K562 (cell line): ENCODE measurements around the gene PDE3A. TPM values are rescaled to one million over a fixed set of nuclear protein-coding genes. Genes with fewer than 3 reads are reported as not detected.
"Not testable (repeated sequence)": the region's sequence is repeated elsewhere in the genome, so short reads cannot be mapped to it uniquely, and the experiment has no call there.

Source experiments
- ATAC-seq: fragments of 200-7000 bp; cut with Tn5 transposase; 3 replicates; pipeline ENCODE4 v1.9.1; 2020; ENCODE audit warnings: moderate library complexity
- BruUV-seq: library from RNA; stranded (reverse); fragments of 400-500 nt; replicated peaks from 2 replicates; lab custom pipeline; 2021; lab: Mats Ljungman, UMichigan
- CTCF ChIA-PET: fragments of 300-600 bp; formaldehyde crosslinking; extraction: SDS; loops from one replicate; lab custom pipeline; 2021; ENCODE audit warnings: low intra/inter-chr PET ratio; lab: Yijun Ruan, JAX
- POLR2A ChIA-PET: fragments of 300-600, 350-650 bp; sonication (Branson Sonifier 250); formaldehyde crosslinking; extraction: SDS; loops from one replicate; lab custom pipeline; 2021; ENCODE audit warnings: antibody characterized with exemption, inconsistent platforms; lab: Yijun Ruan, JAX
- DNase-seq, 4 experiments: peaks; one replicate each; pipeline versions ENCODE4 v3.0.0 to v3.0.0-alpha.2; 2011 to 2018; ENCODE audit warnings: low spot score in 3 of 4, mixed read lengths in 3 of 4; ENCODE audit errors: extremely low read depth in 1 of 4
- FAIRE-seq: peaks from 2 replicates; lab custom pipeline; 2011; peaks lifted over from hg19 to GRCh38; lab: Jason Lieb, UNC
- H2AFZ ChIP-seq: 2 replicates; pipeline ENCODE4 v1.6.0; 2011; ENCODE audit warnings: low read depth, low read length, control low read depth, inconsistent platforms
- H3K27ac ChIP-seq: fragments of 200-600 bp; 3 replicates; pipeline ENCODE4 v1.8.0; 2011; ENCODE audit warnings: low read depth, mild to moderate bottlenecking, control low read depth, inconsistent platforms, low read length, moderate library complexity, mixed read lengths; ENCODE audit errors: extremely low read depth
- H3K27me3 ChIP-seq, 2 experiments: fragments of 300-600 bp in 1 of 2; 2 replicates in 1 of 2; 3 replicates in 1 of 2; pipeline versions ENCODE4 v1.6.0 to v1.8.0; 2011; ENCODE audit warnings: inconsistent platforms in 2 of 2, low read length in 2 of 2, mild to moderate bottlenecking in 1 of 2, mixed read lengths in 1 of 2, moderate library complexity in 1 of 2; ENCODE audit not compliant: control insufficient read depth in 2 of 2, insufficient read depth in 2 of 2
- H3K36me3 ChIP-seq: fragments of 300-600 bp; 3 replicates; pipeline ENCODE4 v1.8.0; 2011; ENCODE audit warnings: mild to moderate bottlenecking, low read length, inconsistent platforms; ENCODE audit not compliant: control insufficient read depth, insufficient read depth
- H3K4me1 ChIP-seq, 2 experiments: fragments of 200-600 bp in 1 of 2; replicated peaks in 1 of 2; 2 replicates in 1 of 2; 3 replicates in 1 of 2; pipeline versions ENCODE4 v1.5.1 to v1.8.0; 2011; ENCODE audit warnings: inconsistent platforms in 2 of 2, low read length in 2 of 2, mild to moderate bottlenecking in 1 of 2, mixed read lengths in 1 of 2, moderate library complexity in 1 of 2; ENCODE audit not compliant: control insufficient read depth in 2 of 2, insufficient read depth in 2 of 2
- H3K4me2 ChIP-seq: 2 replicates; pipeline ENCODE4 v1.6.1; 2011; ENCODE audit warnings: low read length, control low read depth, inconsistent platforms, mixed read lengths; ENCODE audit not compliant: insufficient read depth
- H3K4me3 ChIP-seq: fragments of 200-600 bp; sonication (generic), shearing (Covaris generic); 2 replicates; pipeline ENCODE4 v1.5.1; 2016; ENCODE audit warnings: control low read depth, inconsistent platforms
- H3K79me2 ChIP-seq: fragments of 200-600 bp; 3 replicates; pipeline ENCODE4 v1.8.0; 2011; ENCODE audit warnings: low read length, inconsistent platforms; ENCODE audit not compliant: control insufficient read depth, insufficient read depth
- H3K9ac ChIP-seq, 2 experiments: 2 replicates each; pipeline versions ENCODE4 v1.6.0 to v1.6.1; 2011; ENCODE audit warnings: low read depth in 2 of 2, low read length in 2 of 2, control low read depth in 1 of 2, inconsistent platforms in 1 of 2, mild to moderate bottlenecking in 1 of 2, mixed read lengths in 1 of 2; ENCODE audit not compliant: insufficient read depth in 1 of 2
- H3K9me1 ChIP-seq: one replicate; pipeline ENCODE4 v1.6.0; 2011; ENCODE audit warnings: inconsistent platforms, mild to moderate bottlenecking, low read length, moderate library complexity; ENCODE audit not compliant: control insufficient read depth, insufficient read depth
- H3K9me3 ChIP-seq: replicated peaks from 2 replicates; pipeline ENCODE4 v1.5.1; 2011; ENCODE audit warnings: low read depth, low read length, inconsistent platforms; ENCODE audit not compliant: control insufficient read depth, insufficient read depth
- H4K20me1 ChIP-seq: replicated peaks from 2 replicates; pipeline ENCODE4 v1.6.1; 2011; ENCODE audit warnings: low read length, inconsistent platforms, mixed read lengths; ENCODE audit not compliant: control insufficient read depth, insufficient read depth
- CBX8 ChIP-seq: fragments of 200-600 bp; sonication (generic); IDR thresholded peaks from 2 replicates; pipeline ENCODE4 v1.6.1; 2012; ENCODE audit warnings: borderline replicate concordance, mixed run types, low read depth, mild to moderate bottlenecking, moderate library complexity, mixed read lengths, low read length, control low read depth, inconsistent platforms; ENCODE audit not compliant: poor library complexity, severe bottlenecking; ENCODE audit errors: extremely low read depth
- OTX1 ChIP-seq: fragments of 450-650 bp; formaldehyde crosslinking; IDR thresholded peaks from 2 replicates; pipeline ENCODE4 v1.4.0; 2022; ENCODE audit warnings: mild to moderate bottlenecking
- PPARD ChIP-seq: fragments of 250-450 bp; sonication (Bioruptor Pico); IDR thresholded peaks from 2 replicates; pipeline ENCODE4 v1.8.0; 2022; ENCODE audit warnings: inconsistent platforms, mild to moderate bottlenecking, moderate library complexity
- TBL1XR1 ChIP-seq, 2 experiments: IDR thresholded peaks; 2 replicates each; pipeline ENCODE4 v1.6.1; 2012; ENCODE audit warnings: improper control_type of control experiment in 2 of 2, low read length in 2 of 2, mild to moderate bottlenecking in 1 of 2
- WGBS: fragments of 100-300 bp; shearing (Covaris generic); methylation state at CpG from one replicate; pipeline ENCODE4 v1.1.6; 2016; ENCODE audit warnings: low coverage, mixed read lengths; ENCODE audit not compliant: insufficient coverage; ENCODE audit errors: missing lambda C conversion rate; 5-methylcytosine and 5-hydroxymethylcytosine counted together
- in situ Hi-C: fragments of 300-500 bp; cut with MboI; formaldehyde crosslinking; loops from 4 replicates; pipeline ENCODE4 v1.15.0; 2018; ENCODE audit warnings: inconsistent platforms, mixed read lengths
- intact Hi-C: fragments of 100-400 bp; cut with micrococcal nuclease; formaldehyde crosslinking; loops from 2 replicates; pipeline ENCODE4 v1.14.2; 2022
- polyA plus RNA-seq, 8 experiments: library from polyadenylated mRNA; depleted of rRNA in 4 of 8; stranded (reverse) in 5 of 8; unstranded in 3 of 8; fragments of >200 nt; fragmentation: Nextera tagmentation in 2 of 8; fragmentation: Illumina TruSeq in 1 of 8; extraction: Ambion mirVana in 2 of 8; extraction: Trizol in 1 of 8; gene quantifications; 2 replicates each; pipeline versions ENCODE4 v1.2.1 to v1.2.3, GENCODE V29; 2011 to 2014; ENCODE audit warnings: inconsistent platforms in 1 of 8, missing spikeins in 1 of 8
- total RNA-seq, 7 experiments: library from RNA; depleted of rRNA in 6 of 7; stranded (reverse); fragments of >200 nt in 6 of 7; fragmentation: Illumina TruSeq in 2 of 7; extraction: Trizol in 2 of 7; gene quantifications; 2 replicates each; pipeline versions ENCODE4 v1.2.1 to v1.2.3, GENCODE V29; 2011 to 2021; ENCODE audit warnings: low replicate concordance in 1 of 7
- TF ChIP-seq, protein P1 (sequence below): IDR thresholded peaks from 2 replicates; pipeline ENCODE4 v1.6.1; 2012; ENCODE audit warnings: low read depth, low read length, improper control_type of control experiment, borderline replicate concordance
- TF ChIP-seq, protein P2 (sequence below): fragments of 450-650 bp; formaldehyde crosslinking; IDR thresholded peaks from 2 replicates; pipeline ENCODE4 v1.4.0; 2022; ENCODE audit warnings: missing genetic modification characterization

Gene PDE3A
- total and polyA plus RNA-seq, 9 of the 15 experiments (the other 6 are each of a cell fraction or from before 2014, with no cell fraction given): 0.02 TPM; not detected in 8

DNA sequence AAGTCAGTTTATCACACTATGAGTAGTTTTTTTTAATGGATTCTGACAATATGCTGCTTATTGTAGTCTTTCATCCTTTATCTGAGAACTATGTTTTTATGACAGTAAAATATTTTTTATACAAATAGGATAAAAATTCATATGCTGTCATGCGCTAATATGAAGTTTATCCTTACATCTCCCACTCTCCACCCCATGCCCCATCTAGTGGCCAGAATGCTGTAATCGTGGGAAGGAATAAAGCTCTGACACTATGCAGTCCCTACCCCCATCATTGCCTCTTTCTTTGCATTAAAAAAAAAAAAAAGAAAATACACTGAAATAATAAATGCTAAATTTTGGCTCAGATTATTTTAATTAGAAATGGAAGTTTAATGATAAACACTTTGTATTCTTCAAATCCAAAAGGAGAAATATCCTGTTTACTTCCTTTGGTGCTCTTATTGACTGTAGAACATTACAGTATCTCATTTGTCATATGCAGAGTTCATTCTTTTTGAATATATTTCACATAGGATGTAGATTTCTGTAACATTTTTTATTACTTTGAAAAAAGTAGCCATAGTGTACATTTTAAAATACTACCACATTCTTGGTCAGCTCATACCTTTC is 180.9 kb downstream of the PDE3A start (continued):
- TF ChIP-seq PPARD (CRISPR knock-in tag) (no peak), TBL1XR1 (IDR thresholded peaks at IDR 0.05; ENCODE audit: low read length in 2 of 2) (no peak), CBX8 (no peak), OTX1 (CRISPR knock-in tag) (no peak)
- TF ChIP-seq, protein P1, sequence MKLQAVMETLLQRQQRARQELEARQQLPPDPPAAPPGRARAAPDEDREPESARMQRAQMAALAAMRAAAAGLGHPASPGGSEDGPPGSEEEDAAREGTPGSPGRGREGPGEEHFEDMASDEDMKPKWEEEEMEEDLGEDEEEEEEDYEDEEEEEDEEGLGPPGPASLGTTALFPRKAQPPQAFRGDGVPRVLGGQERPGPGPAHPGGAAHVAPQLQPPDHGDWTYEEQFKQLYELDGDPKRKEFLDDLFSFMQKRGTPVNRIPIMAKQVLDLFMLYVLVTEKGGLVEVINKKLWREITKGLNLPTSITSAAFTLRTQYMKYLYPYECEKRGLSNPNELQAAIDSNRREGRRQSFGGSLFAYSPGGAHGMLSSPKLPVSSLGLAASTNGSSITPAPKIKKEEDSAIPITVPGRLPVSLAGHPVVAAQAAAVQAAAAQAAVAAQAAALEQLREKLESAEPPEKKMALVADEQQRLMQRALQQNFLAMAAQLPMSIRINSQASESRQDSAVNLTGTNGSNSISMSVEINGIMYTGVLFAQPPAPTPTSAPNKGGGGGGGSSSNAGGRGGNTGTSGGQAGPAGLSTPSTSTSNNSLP: no peak
- TF ChIP-seq, protein P2, sequence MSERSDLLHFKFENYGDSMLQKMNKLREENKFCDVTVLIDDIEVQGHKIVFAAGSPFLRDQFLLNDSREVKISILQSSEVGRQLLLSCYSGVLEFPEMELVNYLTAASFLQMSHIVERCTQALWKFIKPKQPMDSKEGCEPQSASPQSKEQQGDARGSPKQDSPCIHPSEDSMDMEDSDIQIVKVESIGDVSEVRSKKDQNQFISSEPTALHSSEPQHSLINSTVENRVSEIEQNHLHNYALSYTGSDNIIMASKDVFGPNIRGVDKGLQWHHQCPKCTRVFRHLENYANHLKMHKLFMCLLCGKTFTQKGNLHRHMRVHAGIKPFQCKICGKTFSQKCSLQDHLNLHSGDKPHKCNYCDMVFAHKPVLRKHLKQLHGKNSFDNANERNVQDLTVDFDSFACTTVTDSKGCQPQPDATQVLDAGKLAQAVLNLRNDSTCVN (CRISPR knock-in tag): no peak

DNA sequence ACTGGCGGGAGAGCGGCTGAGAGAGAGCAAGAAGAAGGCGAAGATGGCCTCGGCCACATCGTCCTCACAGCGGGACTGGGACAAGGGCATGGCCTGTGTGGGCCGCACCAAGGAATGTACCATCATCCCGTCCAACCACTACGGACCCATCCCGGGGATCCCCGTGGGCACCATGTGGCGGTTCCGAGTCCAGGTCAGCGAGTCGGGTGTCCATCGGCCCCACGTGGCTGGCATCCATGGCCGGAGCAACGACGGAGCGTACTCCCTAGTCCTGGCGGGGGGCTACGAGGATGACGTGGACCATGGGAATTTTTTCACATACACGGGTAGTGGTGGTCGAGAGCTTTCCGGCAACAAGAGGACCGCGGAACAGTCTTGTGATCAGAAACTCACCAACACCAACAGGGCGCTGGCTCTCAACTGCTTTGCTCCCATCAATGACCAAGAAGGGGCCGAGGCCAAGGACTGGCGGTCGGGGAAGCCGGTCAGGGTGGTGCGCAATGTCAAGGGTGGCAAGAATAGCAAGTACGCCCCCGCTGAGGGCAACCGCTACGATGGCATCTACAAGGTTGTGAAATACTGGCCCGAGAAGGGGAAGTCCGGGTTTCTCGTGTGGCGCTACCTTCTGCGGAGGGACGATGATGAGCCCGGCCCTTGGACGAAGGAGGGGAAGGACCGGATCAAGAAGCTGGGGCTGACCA is 183.6 kb downstream of the PDE3A start:
- H2AFZ ChIP-seq, H3K4me1 ChIP-seq, CTCF ChIA-PET, H3K79me2 ChIP-seq, POLR2A ChIA-PET, H3K27ac ChIP-seq, H3K4me2 ChIP-seq, BruUV-seq, H3K27me3 ChIP-seq, in situ Hi-C loops, H3K9me1 ChIP-seq, H3K36me3 ChIP-seq, H3K9ac ChIP-seq, DNase-seq, H3K4me3 ChIP-seq, FAIRE-seq, H4K20me1 ChIP-seq, ATAC-seq, intact Hi-C loops, H3K9me3 ChIP-seq: not testable (repeated sequence)
- WGBS: 1% methylated on average over 11 of the region's 48 CpGs

DNA sequence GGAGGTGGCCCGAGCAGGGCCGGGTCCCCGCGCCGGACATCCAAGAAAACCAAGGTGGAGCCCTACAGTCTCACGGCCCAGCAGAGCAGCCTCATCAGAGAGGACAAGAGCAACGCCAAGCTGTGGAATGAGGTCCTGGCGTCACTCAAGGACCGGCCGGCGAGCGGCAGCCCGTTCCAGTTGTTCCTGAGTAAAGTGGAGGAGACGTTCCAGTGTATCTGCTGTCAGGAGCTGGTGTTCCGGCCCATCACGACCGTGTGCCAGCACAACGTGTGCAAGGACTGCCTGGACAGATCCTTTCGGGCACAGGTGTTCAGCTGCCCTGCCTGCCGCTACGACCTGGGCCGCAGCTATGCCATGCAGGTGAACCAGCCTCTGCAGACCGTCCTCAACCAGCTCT is 184.2 kb downstream of the PDE3A start:
- H3K36me3 ChIP-seq, H3K9me3 ChIP-seq, CTCF ChIA-PET, H3K9me1 ChIP-seq, H3K4me2 ChIP-seq, POLR2A ChIA-PET, H3K9ac ChIP-seq, in situ Hi-C loops, ATAC-seq, DNase-seq, H3K4me3 ChIP-seq, H2AFZ ChIP-seq, FAIRE-seq, BruUV-seq, H3K27ac ChIP-seq, H4K20me1 ChIP-seq, H3K79me2 ChIP-seq, intact Hi-C loops, H3K4me1 ChIP-seq, H3K27me3 ChIP-seq: not testable (repeated sequence)
- 0% methylated on average over 4 of the region's 23 CpGs for WGBS
